Trophoblast cell (in vitro differentiated cells and primary cell): ENCODE results near the gene BICC1.

Source experiments
- DNase-seq, 2 donors: peaks; one replicate each; pipeline ENCODE4 v3.0.0-alpha.2; 2016
- H2AFZ ChIP-seq: 2 replicates; pipeline ENCODE4 v1.6.1; 2013; ENCODE audit warnings: low read length, moderate library complexity, mild to moderate bottlenecking; ENCODE audit not compliant: insufficient read depth, poor library complexity
- H2AK5ac ChIP-seq: 2 replicates; pipeline ENCODE4 v1.6.1; 2013; ENCODE audit warnings: mild to moderate bottlenecking, low read length
- H2BK120ac ChIP-seq: 2 replicates; pipeline ENCODE4 v1.6.1; 2013; ENCODE audit warnings: low read length, mild to moderate bottlenecking, moderate library complexity; ENCODE audit not compliant: insufficient read depth, poor library complexity
- H2BK12ac ChIP-seq: 2 replicates; pipeline ENCODE4 v1.6.1; 2013; ENCODE audit warnings: mild to moderate bottlenecking, low read length, moderate library complexity
- H2BK5ac ChIP-seq: 2 replicates; pipeline ENCODE4 v1.6.1; 2013; ENCODE audit warnings: low read length, low read depth, moderate library complexity, mild to moderate bottlenecking; ENCODE audit not compliant: poor library complexity
- H3K14ac ChIP-seq: 2 replicates; pipeline ENCODE4 v1.6.1; 2013; ENCODE audit warnings: mild to moderate bottlenecking, low read length
- H3K18ac ChIP-seq: 2 replicates; pipeline ENCODE4 v1.6.1; 2013; ENCODE audit warnings: mild to moderate bottlenecking, low read length
- H3K23ac ChIP-seq: 2 replicates; pipeline ENCODE4 v1.6.1; 2013; ENCODE audit warnings: low read length
- H3K27ac ChIP-seq: 2 replicates; pipeline ENCODE4 v1.5.1; 2013; ENCODE audit warnings: low read depth, mild to moderate bottlenecking, inconsistent platforms, low read length, moderate library complexity
- H3K27me3 ChIP-seq: 2 replicates; pipeline ENCODE4 v1.6.1; 2013; ENCODE audit warnings: inconsistent platforms, mild to moderate bottlenecking, low read length, moderate library complexity; ENCODE audit not compliant: insufficient read depth
- H3K36me3 ChIP-seq, 2 experiments: 1 replicate in 1 of 2; 2 replicates in 1 of 2; pipeline ENCODE4 v1.6.1; 2013; ENCODE audit warnings: low read length in 2 of 2, mild to moderate bottlenecking in 2 of 2, moderate library complexity in 1 of 2; ENCODE audit not compliant: insufficient read depth in 2 of 2, control insufficient read depth in 1 of 2
- H3K4ac ChIP-seq: 2 replicates; pipeline ENCODE4 v1.6.1; 2013; ENCODE audit warnings: low read depth, mild to moderate bottlenecking, low read length, moderate library complexity
- H3K4me1 ChIP-seq, 2 experiments: 1 replicate in 1 of 2; 2 replicates in 1 of 2; pipeline ENCODE4 v1.6.1; 2013; ENCODE audit warnings: low read length in 2 of 2, mild to moderate bottlenecking in 2 of 2, moderate library complexity in 1 of 2; ENCODE audit not compliant: insufficient read depth in 2 of 2, control insufficient read depth in 1 of 2
- H3K4me2 ChIP-seq: 2 replicates; pipeline ENCODE4 v1.6.1; 2013; ENCODE audit warnings: inconsistent platforms, mild to moderate bottlenecking, low read length, moderate library complexity
- H3K4me3 ChIP-seq: 2 replicates; pipeline ENCODE4 v1.5.1; 2013; ENCODE audit warnings: mild to moderate bottlenecking, low read depth, low read length, inconsistent platforms
- H3K79me1 ChIP-seq: one replicate; pipeline ENCODE4 v1.6.1; 2013; ENCODE audit warnings: low read length
- H3K79me2 ChIP-seq: 2 replicates; pipeline ENCODE4 v1.6.1; 2013; ENCODE audit warnings: low read length, mild to moderate bottlenecking; ENCODE audit not compliant: control insufficient read depth, insufficient read depth, poor library complexity
- H3K9ac ChIP-seq: 2 replicates; pipeline ENCODE4 v1.6.1; 2013; ENCODE audit warnings: mild to moderate bottlenecking, low read length
- H3K9me3 ChIP-seq: 2 replicates; pipeline ENCODE4 v1.6.1; 2013; ENCODE audit warnings: low read depth, mild to moderate bottlenecking, control low read depth, inconsistent platforms, low read length; ENCODE audit not compliant: insufficient read depth
- H4K12ac ChIP-seq: 2 replicates; pipeline ENCODE4 v1.6.1; 2013; ENCODE audit warnings: low read depth, mild to moderate bottlenecking, low read length, moderate library complexity
- H4K8ac ChIP-seq: 2 replicates; pipeline ENCODE4 v1.6.1; 2013; ENCODE audit warnings: low read depth, mild to moderate bottlenecking, low read length, moderate library complexity
- H4K91ac ChIP-seq: one replicate; pipeline ENCODE4 v1.6.1; 2013; ENCODE audit warnings: low read depth, mild to moderate bottlenecking, low read length, moderate library complexity
- WGBS: extraction: QIAGEN DNeasy Blood & Tissue Kit; methylation state at CpG from one replicate; pipeline ENCODE4 v1.1.7; 2013; ENCODE audit warnings: missing lambda C conversion rate; ENCODE audit not compliant: insufficient read length, insufficient coverage; ENCODE audit errors: extremely low coverage; 5-methylcytosine and 5-hydroxymethylcytosine counted together

BICC1 gene

DNA sequence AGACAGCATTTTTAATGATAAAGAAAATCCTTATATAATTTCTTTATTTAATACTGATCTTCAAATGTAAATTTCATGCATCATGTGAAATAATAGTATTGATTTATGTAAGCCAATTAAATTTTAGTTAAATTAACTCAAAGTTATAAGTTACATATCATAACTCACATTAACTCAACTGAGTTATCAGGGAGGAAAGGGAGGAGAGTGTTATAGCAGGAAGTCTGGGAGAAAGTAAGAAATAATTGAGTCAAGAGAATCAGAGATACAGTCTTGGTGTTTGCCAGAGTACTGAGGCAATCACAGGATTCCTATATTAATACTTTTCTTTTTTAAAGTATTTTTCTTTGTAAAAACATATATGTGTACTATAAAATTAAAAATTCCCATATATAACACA lies 4.0 kb downstream of the BICC1 start:
- Histone ChIP-seq H3K79me2 (no peaks in the 10 kb centered on the region), H2AFZ (no peak overlapping the region), H3K9ac (no peak overlapping the region), H2BK120ac (no peak overlapping the region), H3K4ac (no peak overlapping the region), H3K23ac (no peak overlapping the region), H3K79me1 (no peaks in the 10 kb centered on the region), H2BK5ac (no peak overlapping the region), H3K4me2 (no peak overlapping the region), H4K12ac (no peak overlapping the region), H3K36me3 (no peaks in the 10 kb centered on the region), H2BK12ac (no peak overlapping the region), H4K91ac (no peak overlapping the region), H2AK5ac (no peak overlapping the region), H3K9me3 (no peaks in the 10 kb centered on the region), H3K18ac (no peak overlapping the region), H3K4me1 (peaks cover 0 to 3% of the 10 kb centered on the region in 2 experiments), H4K8ac (no peak overlapping the region), H3K27ac (no peak overlapping the region), H3K4me3 (no peak overlapping the region), H3K14ac (no peak overlapping the region), H3K27me3 (peaks cover 2% of the 10 kb centered on the region)
- DNase-seq = no peak

DNA sequence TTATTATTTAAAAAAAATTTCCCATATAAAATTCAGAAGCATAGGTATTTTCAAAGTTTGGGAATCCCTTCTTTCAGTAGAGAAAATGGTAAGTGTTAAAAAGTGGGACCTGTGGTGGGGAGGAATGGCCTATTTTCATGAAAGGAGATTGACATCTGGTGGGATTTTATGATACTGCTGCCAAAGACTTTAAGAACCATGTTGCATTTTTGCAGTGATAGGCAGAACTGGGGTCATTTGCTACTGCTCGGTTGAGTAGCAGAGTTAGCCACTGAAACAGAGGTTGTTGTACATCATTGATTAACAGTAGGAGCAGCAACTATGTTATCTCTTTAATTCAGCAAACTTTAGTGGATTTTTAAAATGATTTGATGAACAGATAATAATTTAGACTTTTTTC lies 4.4 kb downstream of the BICC1 start:
- H3K79me2 ChIP-seq = no peaks in the 10 kb centered on the region
- no peak overlapping the region for H4K91ac ChIP-seq
- H2AK5ac ChIP-seq = no peak overlapping the region
- H3K36me3 ChIP-seq = no peaks in the 10 kb centered on the region
- peaks cover 0 to 3% of the 10 kb centered on the region in 2 experiments for H3K4me1 ChIP-seq
- peaks cover 2% of the 10 kb centered on the region for H3K27me3 ChIP-seq
- H3K9me3 ChIP-seq = no peaks in the 10 kb centered on the region
- no peak overlapping the region for H2AFZ ChIP-seq
- no CpG with 5 or more reads among the region's 1 CpG for WGBS
- H3K4ac ChIP-seq = no peak overlapping the region
- no peak overlapping the region for H4K8ac ChIP-seq
- H4K12ac ChIP-seq = no peak overlapping the region
- no peak overlapping the region for H3K4me2 ChIP-seq
- no peaks in the 10 kb centered on the region for H3K79me1 ChIP-seq
- no peak overlapping the region for H3K9ac ChIP-seq
- H3K23ac ChIP-seq = no peak overlapping the region
- no peak overlapping the region for H2BK5ac ChIP-seq
- H3K18ac ChIP-seq = no peak overlapping the region
- H3K4me3 ChIP-seq = no peak overlapping the region
- H3K14ac ChIP-seq = no peak overlapping the region
- no peak overlapping the region for H2BK12ac ChIP-seq
- H2BK120ac ChIP-seq = no peak overlapping the region
- H3K27ac ChIP-seq = no peak overlapping the region
- DNase-seq = no peak

DNA sequence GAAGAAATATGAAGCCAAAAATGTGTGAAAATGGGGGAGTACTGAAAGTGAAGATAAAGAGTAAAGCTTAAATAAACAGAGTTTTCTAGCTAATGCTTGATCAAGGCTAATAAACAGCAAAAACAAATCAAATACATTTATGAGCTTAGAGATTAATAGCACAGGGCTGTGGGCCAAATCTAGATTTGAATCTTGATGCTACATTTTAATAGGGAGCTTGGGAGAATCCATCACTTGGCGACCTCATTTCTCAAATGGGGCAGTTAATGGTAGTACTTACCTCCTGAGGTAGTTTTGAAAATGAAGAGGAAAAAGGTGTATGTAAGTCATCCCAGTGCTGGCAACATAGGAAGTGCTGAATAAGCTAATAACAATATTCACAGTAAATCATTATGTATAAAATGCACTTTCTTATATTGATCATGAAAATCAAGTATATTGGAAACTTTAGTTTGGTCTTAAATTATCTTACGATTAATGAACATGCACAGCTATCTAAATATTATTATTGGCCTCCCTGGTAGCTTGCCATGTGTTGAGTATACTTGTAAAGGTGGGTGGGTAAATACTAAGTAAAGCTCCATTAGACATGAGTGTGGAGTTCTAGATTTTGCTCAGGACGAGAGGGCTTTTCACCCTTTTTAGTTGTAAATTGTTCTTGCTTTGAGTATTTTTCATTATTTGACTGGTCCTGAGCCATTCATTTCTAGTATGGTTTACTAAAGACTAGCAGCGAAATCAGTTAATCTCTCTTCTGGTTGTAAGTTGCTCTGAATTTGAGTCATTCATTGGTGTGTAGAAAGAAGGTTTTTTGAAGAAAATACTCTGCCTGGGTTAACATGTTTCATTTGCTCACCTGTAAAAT lies 5.1 kb downstream of the BICC1 start:
- Histone ChIP-seq H3K4me3 (no peak overlapping the region), H2AK5ac (no peak overlapping the region), H3K4me2 (no peak overlapping the region), H3K23ac (no peak overlapping the region), H3K36me3 (no peaks in the 10 kb centered on the region), H3K18ac (no peak overlapping the region), H3K9me3 (no peaks in the 10 kb centered on the region), H2AFZ (no peak overlapping the region), H3K4me1 (peaks cover 0 to 3% of the 10 kb centered on the region in 2 experiments), H2BK12ac (no peak overlapping the region), H4K8ac (no peak overlapping the region), H3K4ac (no peak overlapping the region), H4K12ac (no peak overlapping the region), H3K79me2 (no peaks in the 10 kb centered on the region), H3K14ac (no peak overlapping the region), H3K9ac (no peak overlapping the region), H2BK120ac (no peak overlapping the region), H3K79me1 (no peaks in the 10 kb centered on the region), H3K27me3 (peaks cover 2% of the 10 kb centered on the region), H2BK5ac (no peak overlapping the region), H4K91ac (no peak overlapping the region), H3K27ac (no peak overlapping the region)
- WGBS = no CpG with 5 or more reads among the region's 4 CpGs
- DNase-seq = no peak

DNA sequence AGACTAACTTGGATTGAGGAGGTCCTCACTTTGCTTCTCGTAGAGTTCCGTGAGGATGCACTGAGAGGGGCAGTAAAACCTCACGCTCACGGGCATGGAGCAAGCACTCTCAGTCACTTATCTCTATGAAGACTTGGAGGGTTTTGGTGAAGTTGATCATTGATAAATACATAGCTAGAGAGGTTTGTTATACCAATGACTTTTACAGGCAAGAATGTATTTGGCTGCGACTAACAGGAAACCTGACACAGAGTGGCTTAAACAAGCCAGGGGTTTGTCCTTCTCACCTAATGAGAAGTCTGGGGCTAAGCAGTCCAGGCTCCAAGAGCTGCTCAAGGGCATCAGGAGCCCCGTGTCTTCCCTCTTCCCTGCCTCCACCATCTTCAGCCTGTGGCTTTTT lies 6.1 kb downstream of the BICC1 start:
- H3K4me2 ChIP-seq = no peak overlapping the region
- no peak overlapping the region for H3K23ac ChIP-seq
- H3K79me2 ChIP-seq = no peaks in the 10 kb centered on the region
- no peak overlapping the region for H2BK120ac ChIP-seq
- H4K8ac ChIP-seq = no peak overlapping the region
- H3K14ac ChIP-seq = no peak overlapping the region
- no peak overlapping the region for H2AK5ac ChIP-seq
- H3K9ac ChIP-seq = no peak overlapping the region
- no peak overlapping the region for H4K91ac ChIP-seq
- no peak for DNase-seq
- H3K4me3 ChIP-seq = no peak overlapping the region
- H3K9me3 ChIP-seq = no peaks in the 10 kb centered on the region
- H3K4ac ChIP-seq = no peak overlapping the region
- H2BK12ac ChIP-seq = no peak overlapping the region
- H3K36me3 ChIP-seq = no peaks in the 10 kb centered on the region
- no peak overlapping the region for H2AFZ ChIP-seq
- no peaks in the 10 kb centered on the region for H3K27me3 ChIP-seq
- no peak overlapping the region for H3K27ac ChIP-seq
- no peak overlapping the region for H3K18ac ChIP-seq
- no peak overlapping the region for H2BK5ac ChIP-seq
- no peaks in the 10 kb centered on the region for H3K4me1 ChIP-seq
- no peaks in the 10 kb centered on the region for H3K79me1 ChIP-seq
- WGBS = no CpG with 5 or more reads among the region's 6 CpGs
- H4K12ac ChIP-seq = no peak overlapping the region
